ENCODE results near the gene KIF11. TPM values are rescaled to one million over a fixed set of nuclear protein-coding genes. Genes with fewer than 3 reads are reported as not detected.

Gene KIF11
- total and polyA plus RNA-seq, 2 of the 13 experiments (the other 11 are each of a cell fraction or from before 2014, with no cell fraction given) = 8.7 to 38.4 TPM

DNA sequence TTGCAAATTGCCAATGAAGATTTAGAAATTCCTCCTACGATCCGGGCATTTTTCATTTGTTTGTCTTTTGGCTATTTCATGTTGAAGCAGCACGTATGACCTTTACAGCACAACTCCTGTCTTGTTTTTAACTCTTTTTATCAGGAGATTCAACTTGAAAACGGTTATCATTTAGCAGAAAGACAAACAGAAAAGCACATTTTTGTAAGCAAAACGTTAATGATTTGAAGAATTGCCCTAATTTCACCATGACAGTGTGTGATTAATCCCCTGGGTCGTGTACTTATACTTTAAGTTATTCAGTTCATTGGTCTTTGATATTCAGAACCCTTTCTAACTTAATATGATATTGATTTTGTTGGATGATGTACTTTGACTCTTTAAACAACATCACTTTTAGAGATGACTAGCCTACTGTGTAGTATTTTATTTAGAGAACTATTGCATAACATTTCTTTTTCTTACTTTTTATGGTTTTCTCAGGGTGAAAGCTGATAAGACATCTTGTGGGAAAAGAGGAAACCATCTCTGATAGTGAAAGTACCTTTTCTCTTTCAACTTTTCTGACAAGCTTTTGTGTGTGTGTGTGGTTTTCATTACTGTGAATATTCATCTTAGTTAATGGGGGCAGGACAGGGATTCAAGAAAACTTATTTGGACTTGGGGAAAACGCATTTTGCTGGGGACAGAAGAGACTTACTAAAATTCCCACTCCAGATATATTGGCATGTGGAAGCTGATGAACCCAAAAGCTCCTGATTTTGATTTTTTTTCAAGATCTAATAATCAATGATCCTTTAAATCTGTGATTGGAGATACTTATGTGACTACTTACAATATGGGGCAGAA, 105.0 kb downstream of the KIF11 start (continued):
- no peak; the same call in 1 of the 2 replicates for TF ChIP-seq ATF1 (CRISPR knock-in tag; IDR thresholded peaks at IDR 0.05)
- TF ChIP-seq MZF1 (CRISPR knock-in tag; IDR thresholded peaks at IDR 0.05; ENCODE audit: borderline replicate concordance) = no peak
- TF ChIP-seq, protein P1, sequence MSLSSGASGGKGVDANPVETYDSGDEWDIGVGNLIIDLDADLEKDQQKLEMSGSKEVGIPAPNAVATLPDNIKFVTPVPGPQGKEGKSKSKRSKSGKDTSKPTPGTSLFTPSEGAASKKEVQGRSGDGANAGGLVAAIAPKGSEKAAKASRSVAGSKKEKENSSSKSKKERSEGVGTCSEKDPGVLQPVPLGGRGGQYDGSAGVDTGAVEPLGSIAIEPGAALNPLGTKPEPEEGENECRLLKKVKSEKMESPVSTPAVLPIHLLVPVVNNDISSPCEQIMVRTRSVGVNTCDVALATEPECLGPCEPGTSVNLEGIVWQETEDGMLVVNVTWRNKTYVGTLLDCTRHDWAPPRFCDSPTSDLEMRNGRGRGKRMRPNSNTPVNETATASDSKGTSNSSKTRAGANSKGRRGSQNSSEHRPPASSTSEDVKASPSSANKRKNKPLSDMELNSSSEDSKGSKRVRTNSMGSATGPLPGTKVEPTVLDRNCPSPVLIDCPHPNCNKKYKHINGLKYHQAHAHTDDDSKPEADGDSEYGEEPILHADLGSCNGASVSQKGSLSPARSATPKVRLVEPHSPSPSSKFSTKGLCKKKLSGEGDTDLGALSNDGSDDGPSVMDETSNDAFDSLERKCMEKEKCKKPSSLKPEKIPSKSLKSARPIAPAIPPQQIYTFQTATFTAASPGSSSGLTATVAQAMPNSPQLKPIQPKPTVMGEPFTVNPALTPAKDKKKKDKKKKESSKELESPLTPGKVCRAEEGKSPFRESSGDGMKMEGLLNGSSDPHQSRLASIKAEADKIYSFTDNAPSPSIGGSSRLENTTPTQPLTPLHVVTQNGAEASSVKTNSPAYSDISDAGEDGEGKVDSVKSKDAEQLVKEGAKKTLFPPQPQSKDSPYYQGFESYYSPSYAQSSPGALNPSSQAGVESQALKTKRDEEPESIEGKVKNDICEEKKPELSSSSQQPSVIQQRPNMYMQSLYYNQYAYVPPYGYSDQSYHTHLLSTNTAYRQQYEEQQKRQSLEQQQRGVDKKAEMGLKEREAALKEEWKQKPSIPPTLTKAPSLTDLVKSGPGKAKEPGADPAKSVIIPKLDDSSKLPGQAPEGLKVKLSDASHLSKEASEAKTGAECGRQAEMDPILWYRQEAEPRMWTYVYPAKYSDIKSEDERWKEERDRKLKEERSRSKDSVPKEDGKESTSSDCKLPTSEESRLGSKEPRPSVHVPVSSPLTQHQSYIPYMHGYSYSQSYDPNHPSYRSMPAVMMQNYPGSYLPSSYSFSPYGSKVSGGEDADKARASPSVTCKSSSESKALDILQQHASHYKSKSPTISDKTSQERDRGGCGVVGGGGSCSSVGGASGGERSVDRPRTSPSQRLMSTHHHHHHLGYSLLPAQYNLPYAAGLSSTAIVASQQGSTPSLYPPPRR (CRISPR knock-in tag; IDR thresholded peaks at IDR 0.05; ENCODE audit: borderline replicate concordance) = peak; percentile 98
- TF ChIP-seq, protein P2, sequence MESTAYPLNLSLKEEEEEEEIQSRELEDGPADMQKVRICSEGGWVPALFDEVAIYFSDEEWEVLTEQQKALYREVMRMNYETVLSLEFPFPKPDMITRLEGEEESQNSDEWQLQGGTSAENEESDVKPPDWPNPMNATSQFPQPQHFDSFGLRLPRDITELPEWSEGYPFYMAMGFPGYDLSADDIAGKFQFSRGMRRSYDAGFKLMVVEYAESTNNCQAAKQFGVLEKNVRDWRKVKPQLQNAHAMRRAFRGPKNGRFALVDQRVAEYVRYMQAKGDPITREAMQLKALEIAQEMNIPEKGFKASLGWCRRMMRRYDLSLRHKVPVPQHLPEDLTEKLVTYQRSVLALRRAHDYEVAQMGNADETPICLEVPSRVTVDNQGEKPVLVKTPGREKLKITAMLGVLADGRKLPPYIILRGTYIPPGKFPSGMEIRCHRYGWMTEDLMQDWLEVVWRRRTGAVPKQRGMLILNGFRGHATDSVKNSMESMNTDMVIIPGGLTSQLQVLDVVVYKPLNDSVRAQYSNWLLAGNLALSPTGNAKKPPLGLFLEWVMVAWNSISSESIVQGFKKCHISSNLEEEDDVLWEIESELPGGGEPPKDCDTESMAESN (CRISPR knock-in tag; conservative IDR thresholded peaks at IDR 0.05) = no peak
- TF ChIP-seq, protein P3, sequence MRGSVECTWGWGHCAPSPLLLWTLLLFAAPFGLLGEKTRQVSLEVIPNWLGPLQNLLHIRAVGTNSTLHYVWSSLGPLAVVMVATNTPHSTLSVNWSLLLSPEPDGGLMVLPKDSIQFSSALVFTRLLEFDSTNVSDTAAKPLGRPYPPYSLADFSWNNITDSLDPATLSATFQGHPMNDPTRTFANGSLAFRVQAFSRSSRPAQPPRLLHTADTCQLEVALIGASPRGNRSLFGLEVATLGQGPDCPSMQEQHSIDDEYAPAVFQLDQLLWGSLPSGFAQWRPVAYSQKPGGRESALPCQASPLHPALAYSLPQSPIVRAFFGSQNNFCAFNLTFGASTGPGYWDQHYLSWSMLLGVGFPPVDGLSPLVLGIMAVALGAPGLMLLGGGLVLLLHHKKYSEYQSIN (CRISPR knock-in tag; IDR thresholded peaks at IDR 0.05; ENCODE audit: borderline replicate concordance) = no peak
- TF ChIP-seq, protein P4, sequence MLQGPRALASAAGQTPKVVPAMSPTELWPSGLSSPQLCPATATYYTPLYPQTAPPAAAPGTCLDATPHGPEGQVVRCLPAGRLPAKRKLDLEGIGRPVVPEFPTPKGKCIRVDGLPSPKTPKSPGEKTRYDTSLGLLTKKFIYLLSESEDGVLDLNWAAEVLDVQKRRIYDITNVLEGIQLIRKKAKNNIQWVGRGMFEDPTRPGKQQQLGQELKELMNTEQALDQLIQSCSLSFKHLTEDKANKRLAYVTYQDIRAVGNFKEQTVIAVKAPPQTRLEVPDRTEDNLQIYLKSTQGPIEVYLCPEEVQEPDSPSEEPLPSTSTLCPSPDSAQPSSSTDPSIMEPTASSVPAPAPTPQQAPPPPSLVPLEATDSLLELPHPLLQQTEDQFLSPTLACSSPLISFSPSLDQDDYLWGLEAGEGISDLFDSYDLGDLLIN (CRISPR knock-in tag; IDR thresholded peaks at IDR 0.05; ENCODE audit: borderline replicate concordance) = no peak
- no peak for TF ChIP-seq ZFP36 (IDR thresholded peaks at IDR 0.05; ENCODE audit: borderline replicate concordance, low read depth, low read length, partially characterized antibody)
- peak; percentile 86 for TF ChIP-seq TCF7L2 (IDR thresholded peaks at IDR 0.05; ENCODE audit: low read depth, low read length)
- TF ChIP-seq NRL (CRISPR knock-in tag; IDR thresholded peaks at IDR 0.05; ENCODE audit: borderline replicate concordance) = no peak
- peak; percentile 58; the same call in 1 of the 2 replicates for TF ChIP-seq ETV5 (CRISPR knock-in tag; IDR thresholded peaks at IDR 0.05; ENCODE audit: borderline replicate concordance)
- peak; percentile 94 for TF ChIP-seq TEAD3 (CRISPR knock-in tag; optimal IDR thresholded peaks at IDR 0.05; ENCODE audit: borderline replicate concordance)
- TF ChIP-seq ZNF282 (IDR thresholded peaks at IDR 0.05; ENCODE audit: partially characterized antibody) = no peak
- TF ChIP-seq, protein P5, sequence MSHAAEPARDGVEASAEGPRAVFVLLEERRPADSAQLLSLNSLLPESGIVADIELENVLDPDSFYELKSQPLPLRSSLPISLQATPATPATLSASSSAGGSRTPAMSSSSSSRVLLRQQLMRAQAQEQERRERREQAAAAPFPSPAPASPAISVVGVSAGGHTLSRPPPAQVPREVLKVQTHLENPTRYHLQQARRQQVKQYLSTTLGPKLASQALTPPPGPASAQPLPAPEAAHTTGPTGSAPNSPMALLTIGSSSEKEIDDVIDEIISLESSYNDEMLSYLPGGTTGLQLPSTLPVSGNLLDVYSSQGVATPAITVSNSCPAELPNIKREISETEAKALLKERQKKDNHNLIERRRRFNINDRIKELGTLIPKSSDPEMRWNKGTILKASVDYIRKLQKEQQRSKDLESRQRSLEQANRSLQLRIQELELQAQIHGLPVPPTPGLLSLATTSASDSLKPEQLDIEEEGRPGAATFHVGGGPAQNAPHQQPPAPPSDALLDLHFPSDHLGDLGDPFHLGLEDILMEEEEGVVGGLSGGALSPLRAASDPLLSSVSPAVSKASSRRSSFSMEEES (CRISPR knock-in tag; IDR thresholded peaks at IDR 0.05) = peak; percentile 65; the same call in 1 of the 2 replicates
- TF ChIP-seq KDM6A (CRISPR knock-in tag; IDR thresholded peaks at IDR 0.05; ENCODE audit: low read depth) = no peak; the same call in 1 of the 2 replicates
- TF ChIP-seq FOSL1 (CRISPR knock-in tag; IDR thresholded peaks at IDR 0.05; ENCODE audit: borderline replicate concordance) = no peak
- TF ChIP-seq HHEX (CRISPR knock-in tag; IDR thresholded peaks at IDR 0.05) = peak; percentile 93
- TF ChIP-seq NONO (IDR thresholded peaks at IDR 0.05) = no peak
- TF ChIP-seq NONO (CRISPR knock-in tag; conservative IDR thresholded peaks at IDR 0.05) = no peak; the same call in 1 of the 2 replicates

Measured in HepG2 (cell line).